ENCODE results near the gene B3GAT1. TPM values are rescaled to one million over a fixed set of nuclear protein-coding genes. Genes with fewer than 3 reads are reported as not detected.

Gene B3GAT1
- polyA plus RNA-seq, 1 donor from 2014 or later = 28.2 TPM

- Histone ChIP-seq H3K9me2 (ENCODE audit: insufficient read depth, low read length) (no peaks in the 10 kb centered on the region), H3K79me2 (replicated peaks; ENCODE audit: insufficient read depth, low read length) (no peaks in the 10 kb centered on the region), H3K36me3 (ENCODE audit: insufficient read depth, low read length) (no peaks in the 10 kb centered on the region), H4K20me1 (ENCODE audit: insufficient read depth) (no peaks in the 10 kb centered on the region), H3K27me3 (ENCODE audit: insufficient read depth, low read depth, low read length) (no peaks in the 10 kb centered on the region), H2AFZ (ENCODE audit: low read depth, low read length) (no peak overlapping the region), H3K4me3 (ENCODE audit: low read length) (no peak overlapping the region), H3K9ac (ENCODE audit: low read length) (no peak overlapping the region), H3K4me2 (ENCODE audit: low read length) (no peak overlapping the region), H3F3A (ENCODE audit: insufficient read depth, low read length, poor library complexity, severe bottlenecking) (no peaks in the 10 kb centered on the region), H3K9me3 (ENCODE audit: low read length) (no peaks in the 10 kb centered on the region), H3K27ac (ENCODE audit: low read length) (no peak overlapping the region)
- TF ChIP-seq SMC3 (conservative IDR thresholded peaks at IDR 0.05; ENCODE audit: poor library complexity) (no peak), EP300 (conservative IDR thresholded peaks at IDR 0.05; ENCODE audit: poor library complexity, severe bottlenecking) (no peak), POLR2AphosphoS5 (IDR thresholded peaks at IDR 0.05) (no peak), TAF1 (IDR thresholded peaks at IDR 0.05; ENCODE audit: low read depth) (no peak)
- TF ChIP-seq, protein P1, sequence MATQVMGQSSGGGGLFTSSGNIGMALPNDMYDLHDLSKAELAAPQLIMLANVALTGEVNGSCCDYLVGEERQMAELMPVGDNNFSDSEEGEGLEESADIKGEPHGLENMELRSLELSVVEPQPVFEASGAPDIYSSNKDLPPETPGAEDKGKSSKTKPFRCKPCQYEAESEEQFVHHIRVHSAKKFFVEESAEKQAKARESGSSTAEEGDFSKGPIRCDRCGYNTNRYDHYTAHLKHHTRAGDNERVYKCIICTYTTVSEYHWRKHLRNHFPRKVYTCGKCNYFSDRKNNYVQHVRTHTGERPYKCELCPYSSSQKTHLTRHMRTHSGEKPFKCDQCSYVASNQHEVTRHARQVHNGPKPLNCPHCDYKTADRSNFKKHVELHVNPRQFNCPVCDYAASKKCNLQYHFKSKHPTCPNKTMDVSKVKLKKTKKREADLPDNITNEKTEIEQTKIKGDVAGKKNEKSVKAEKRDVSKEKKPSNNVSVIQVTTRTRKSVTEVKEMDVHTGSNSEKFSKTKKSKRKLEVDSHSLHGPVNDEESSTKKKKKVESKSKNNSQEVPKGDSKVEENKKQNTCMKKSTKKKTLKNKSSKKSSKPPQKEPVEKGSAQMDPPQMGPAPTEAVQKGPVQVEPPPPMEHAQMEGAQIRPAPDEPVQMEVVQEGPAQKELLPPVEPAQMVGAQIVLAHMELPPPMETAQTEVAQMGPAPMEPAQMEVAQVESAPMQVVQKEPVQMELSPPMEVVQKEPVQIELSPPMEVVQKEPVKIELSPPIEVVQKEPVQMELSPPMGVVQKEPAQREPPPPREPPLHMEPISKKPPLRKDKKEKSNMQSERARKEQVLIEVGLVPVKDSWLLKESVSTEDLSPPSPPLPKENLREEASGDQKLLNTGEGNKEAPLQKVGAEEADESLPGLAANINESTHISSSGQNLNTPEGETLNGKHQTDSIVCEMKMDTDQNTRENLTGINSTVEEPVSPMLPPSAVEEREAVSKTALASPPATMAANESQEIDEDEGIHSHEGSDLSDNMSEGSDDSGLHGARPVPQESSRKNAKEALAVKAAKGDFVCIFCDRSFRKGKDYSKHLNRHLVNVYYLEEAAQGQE (IDR thresholded peaks at IDR 0.05; ENCODE audit: borderline replicate concordance) = no peak
These were observed 69.3 kb downstream of the B3GAT1 start for GRCh38 chr11:134342572-134343340.

DNA sequence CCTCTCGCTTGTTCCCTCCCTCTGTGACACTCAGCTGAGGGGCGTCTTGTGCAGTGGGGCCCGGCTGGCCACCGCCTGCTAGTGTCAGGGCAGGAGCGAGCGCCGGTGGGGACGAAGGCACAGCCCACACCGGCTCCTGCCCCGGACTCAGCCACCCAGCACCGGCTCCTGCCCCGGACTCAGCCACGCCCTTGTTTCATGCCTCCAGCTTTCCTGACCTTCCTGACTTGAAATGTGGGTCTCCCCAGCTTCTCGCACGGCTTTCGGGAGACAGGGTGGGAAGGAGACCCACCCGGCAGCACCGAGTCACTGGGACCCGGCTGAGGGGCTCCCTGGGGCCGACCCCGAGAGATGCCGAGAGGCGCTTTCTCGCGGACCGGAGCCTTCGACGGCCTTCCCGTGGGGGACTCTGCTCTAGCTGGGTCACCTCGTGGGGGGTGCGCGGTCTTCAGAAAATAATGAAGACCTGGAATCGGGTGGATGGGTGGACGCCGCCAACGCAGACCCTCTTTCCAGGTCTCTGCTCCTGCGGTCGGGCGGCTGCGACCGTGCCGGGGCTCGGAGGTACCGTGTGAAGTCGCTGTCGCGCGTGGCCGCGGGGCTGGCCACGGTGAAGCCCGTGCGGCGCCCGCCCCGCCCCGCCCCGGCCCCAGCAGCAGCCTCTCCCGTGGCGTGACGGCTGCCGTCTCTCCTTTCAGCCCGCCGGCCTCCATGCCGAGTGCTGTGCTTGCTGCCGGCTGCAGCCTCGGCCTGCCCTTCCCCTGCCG lies 70.1 kb downstream of the B3GAT1 start:
- H3K9me3 ChIP-seq (ENCODE audit: low read length) = no peaks in the 10 kb centered on the region
- TF ChIP-seq SMC3 (conservative IDR thresholded peaks at IDR 0.05; ENCODE audit: poor library complexity) (no peak), EP300 (conservative IDR thresholded peaks at IDR 0.05; ENCODE audit: poor library complexity, severe bottlenecking) (no peak), TAF1 (IDR thresholded peaks at IDR 0.05; ENCODE audit: low read depth) (no peak), POLR2AphosphoS5 (IDR thresholded peaks at IDR 0.05) (no peak), MXI1 (conservative IDR thresholded peaks at IDR 0.05; ENCODE audit: poor library complexity, severe bottlenecking) (no peak), CTCF (IDR thresholded peaks at IDR 0.05; ENCODE audit: poor library complexity, severe bottlenecking) (no peak), RAD21 (conservative IDR thresholded peaks at IDR 0.05) (no peak)
- TF ChIP-seq, protein P1 (IDR thresholded peaks at IDR 0.05; ENCODE audit: borderline replicate concordance) = no peak
- H3K36me3 ChIP-seq (ENCODE audit: insufficient read depth, low read length) = no peaks in the 10 kb centered on the region
- H3K27ac ChIP-seq (ENCODE audit: low read length) = no peak overlapping the region
- no peak overlapping the region for H3K9ac ChIP-seq (ENCODE audit: low read length)
- no peaks in the 10 kb centered on the region for H3F3A ChIP-seq (ENCODE audit: insufficient read depth, low read length, poor library complexity, severe bottlenecking)
- no peaks in the 10 kb centered on the region for H3K27me3 ChIP-seq (ENCODE audit: insufficient read depth, low read depth, low read length)
- no peaks in the 10 kb centered on the region for H3K79me2 ChIP-seq (replicated peaks; ENCODE audit: insufficient read depth, low read length)
- H3K4me2 ChIP-seq (ENCODE audit: low read length) = no peak overlapping the region
- no peak overlapping the region for H2AFZ ChIP-seq (ENCODE audit: low read depth, low read length)
- no peaks in the 10 kb centered on the region for H3K9me2 ChIP-seq (ENCODE audit: insufficient read depth, low read length)
- no peak overlapping the region for H3K4me3 ChIP-seq (ENCODE audit: low read length)
- H4K20me1 ChIP-seq (ENCODE audit: insufficient read depth) = no peaks in the 10 kb centered on the region
